Measurements from ENCODE around the gene PDCD10.

PDCD10 gene

GRCh38 chr3:167732313-167733065, 2.2 kb downstream of the PDCD10 start:
- no peak for TF ChIP-seq CTCF (IDR thresholded peaks at IDR 0.05)

- no peak for TF ChIP-seq CTCF (IDR thresholded peaks at IDR 0.05)
Measured at GRCh38 chr3:167731393-167731792, 3.3 kb downstream of the PDCD10 start.

- TF ChIP-seq CTCF (IDR thresholded peaks at IDR 0.05) = no peak
Measured at GRCh38 chr3:167729591-167729990, 5.1 kb downstream of the PDCD10 start.

GRCh38 chr3:167728632-167729323, 5.9 kb downstream of the PDCD10 start:
- TF ChIP-seq CTCF (IDR thresholded peaks at IDR 0.05) = no peak

GRCh38 chr3:167728176-167728575, 6.5 kb downstream of the PDCD10 start:
- no peak for TF ChIP-seq CTCF (IDR thresholded peaks at IDR 0.05)

- TF ChIP-seq CTCF (IDR thresholded peaks at IDR 0.05) = no peak
Measured at GRCh38 chr3:167723872-167724271, 10.8 kb downstream of the PDCD10 start.

GRCh38 chr3:167723025-167723512, 11.6 kb downstream of the PDCD10 start:
- no peak for TF ChIP-seq CTCF (IDR thresholded peaks at IDR 0.05)

All from LNCAP (cell line).